GM18508 (cell line): ENCODE results near the gene ZNF664.

Experiments used
- ATAC-seq: cut with Tn5 transposase; IDR thresholded peaks from one replicate; pipeline ENCODE4 v1.9.1; 2021; ENCODE audit warnings: moderate number of reproducible peaks; ENCODE audit not compliant: insufficient read depth, unreplicated experiment

Gene ZNF664

GRCh38 chr12:124049451-124050094 lies 76.6 kb downstream of the ZNF664 start:
- no peak for ATAC-seq

- no peak for ATAC-seq
Measured at GRCh38 chr12:124053851-124054250, 80.8 kb downstream of the ZNF664 start.

- no peak for ATAC-seq
Measured at GRCh38 chr12:124055066-124055465, 82.1 kb downstream of the ZNF664 start.

GRCh38 chr12:124057691-124058090 lies 84.7 kb downstream of the ZNF664 start:
- no peak for ATAC-seq

GRCh38 chr12:124059752-124060151 lies 86.7 kb downstream of the ZNF664 start:
- ATAC-seq, result no peak
